SKM-1 (cell line): ENCODE results near the gene FBRS.
"Not testable (repeated sequence)": the region's sequence is repeated elsewhere in the genome, so short reads cannot be mapped to it uniquely, and the experiment has no call there.

Experiments
- DNase-seq: peaks from one replicate; lab custom pipeline; 2025; ENCODE audit not compliant: unreplicated experiment; lab: John Stamatoyannopoulos, UW

Gene FBRS

GRCh38 chr16:30663820-30664219 lies 5.6 kb downstream of the FBRS start:
- no peak for DNase-seq

- DNase-seq, result no peak
Measured at GRCh38 chr16:30664616-30665109, 6.4 kb downstream of the FBRS start.

- DNase-seq, result no peak
Measured at GRCh38 chr16:30665155-30665829, 7.1 kb downstream of the FBRS start.

GRCh38 chr16:30665830-30666190 lies 7.6 kb downstream of the FBRS start:
- no peak for DNase-seq

GRCh38 chr16:30666681-30667080 lies 8.4 kb downstream of the FBRS start:
- DNase-seq, result no peak

GRCh38 chr16:30667361-30667905 lies 9.2 kb downstream of the FBRS start:
- no peak for DNase-seq

- no peak for DNase-seq
Measured at GRCh38 chr16:30668393-30668792, 10.2 kb downstream of the FBRS start.

GRCh38 chr16:30669026-30669902 lies 11.0 kb downstream of the FBRS start:
- no peak for DNase-seq

- no peak for DNase-seq
Measured at GRCh38 chr16:30669903-30670824, 11.9 kb downstream of the FBRS start.

- DNase-seq, result no peak
Measured at GRCh38 chr16:30675143-30675542, 16.9 kb downstream of the FBRS start.

GRCh38 chr16:30677931-30678585 lies 19.8 kb downstream of the FBRS start:
- no peak for DNase-seq

- no peak for DNase-seq
Measured at GRCh38 chr16:30678586-30678970, 20.3 kb downstream of the FBRS start.

GRCh38 chr16:30680326-30680725 lies 22.1 kb downstream of the FBRS start:
- DNase-seq, result no peak

GRCh38 chr16:30688701-30689100 lies 30.5 kb downstream of the FBRS start:
- no peak for DNase-seq

- DNase-seq, result no peak
Measured at GRCh38 chr16:30691907-30692306, 33.7 kb downstream of the FBRS start.

- DNase-seq, result no peak
Measured at GRCh38 chr16:30692396-30693064, 34.3 kb downstream of the FBRS start.

GRCh38 chr16:30694926-30695693 lies 36.9 kb downstream of the FBRS start:
- no peak for DNase-seq

GRCh38 chr16:30696646-30697045 lies 38.4 kb downstream of the FBRS start:
- not testable (repeated sequence) for DNase-seq
